SK-N-SH treated with all-trans-retinoic acid at 6 μM for 48 hours (cell line): ENCODE measurements around the gene CORO7.

ENCODE experiments used
- ATAC-seq: fragments of 200-7000 bp; cut with Tn5 transposase; 3 replicates; pipeline ENCODE4 v1.9.1; 2020; ENCODE audit warnings: mild to moderate bottlenecking, moderate library complexity
- ARNTL ChIP-seq: fragments of 450-650 bp; formaldehyde crosslinking; IDR thresholded peaks from 2 replicates; pipeline ENCODE4 v1.5.0; 2020; ENCODE audit warnings: low read depth, mild to moderate bottlenecking, moderate library complexity, borderline replicate concordance
- BACH2 ChIP-seq: fragments of 250-450 bp; sonication (Bioruptor Pico); IDR thresholded peaks from 2 replicates; pipeline ENCODE4 v1.9.0; 2021; ENCODE audit warnings: mild to moderate bottlenecking, borderline replicate concordance
- CREB5 ChIP-seq: fragments of 250-450 bp; sonication (Bioruptor Pico); IDR thresholded peaks from 2 replicates; pipeline ENCODE4 v1.5.1; 2020; ENCODE audit warnings: low read depth, mild to moderate bottlenecking, moderate library complexity
- CSDC2 ChIP-seq: fragments of 250-450 bp; sonication (Bioruptor Pico); IDR thresholded peaks from 2 replicates; pipeline ENCODE4 v1.5.0; 2020; ENCODE audit warnings: mild to moderate bottlenecking, moderate library complexity
- CSRNP3 ChIP-seq: fragments of 250-450 bp; sonication (Bioruptor Pico); IDR thresholded peaks from 2 replicates; pipeline ENCODE4 v1.5.1; 2021; ENCODE audit warnings: mild to moderate bottlenecking, moderate library complexity
- ESRRG ChIP-seq: fragments of 250-450 bp; sonication (Bioruptor Pico); IDR thresholded peaks from 2 replicates; pipeline ENCODE4 v1.6.1; 2021; ENCODE audit warnings: mild to moderate bottlenecking
- ISL1 ChIP-seq: fragments of 250-450 bp; sonication (Bioruptor Pico); IDR thresholded peaks from 2 replicates; pipeline ENCODE4 v2.1.2; 2022; ENCODE audit warnings: mild to moderate bottlenecking, moderate library complexity
- OSR1 ChIP-seq: fragments of 250-450 bp; sonication (Bioruptor Pico); IDR thresholded peaks from 2 replicates; pipeline ENCODE4 v1.8.0; 2022; ENCODE audit warnings: moderate library complexity, mild to moderate bottlenecking, inconsistent platforms
- PPARA ChIP-seq: fragments of 250-450 bp; sonication (Bioruptor Pico); IDR thresholded peaks from 2 replicates; pipeline ENCODE4 v1.5.0; 2020; ENCODE audit warnings: mild to moderate bottlenecking, borderline replicate concordance
- SNAI2 ChIP-seq: fragments of 250-450 bp; sonication (Bioruptor Pico); IDR thresholded peaks from 2 replicates; pipeline ENCODE4 v1.5.0; 2020; ENCODE audit warnings: mild to moderate bottlenecking, moderate library complexity
- TCF4 ChIP-seq: fragments of 250-450 bp; sonication (Bioruptor Pico); IDR thresholded peaks from 2 replicates; pipeline ENCODE4 v1.8.0; 2021; ENCODE audit warnings: mild to moderate bottlenecking, moderate library complexity, borderline replicate concordance
- TOX ChIP-seq: fragments of 250-450 bp; sonication (Bioruptor Pico); IDR thresholded peaks from 2 replicates; pipeline ENCODE4 v1.8.0; 2021; ENCODE audit warnings: mild to moderate bottlenecking, moderate library complexity, borderline replicate concordance
- ZC3H10 ChIP-seq: fragments of 250-450 bp; sonication (Bioruptor Pico); IDR thresholded peaks from 2 replicates; pipeline ENCODE4 v1.5.1; 2021; ENCODE audit warnings: mild to moderate bottlenecking, moderate library complexity
- ZFP3 ChIP-seq: fragments of 250-450 bp; sonication (Bioruptor Pico); IDR thresholded peaks from 2 replicates; pipeline ENCODE4 v1.5.0; 2020; ENCODE audit warnings: mild to moderate bottlenecking, moderate library complexity
- ZFP30 ChIP-seq: fragments of 450-650 bp; formaldehyde crosslinking; IDR thresholded peaks from 2 replicates; pipeline ENCODE4 v1.5.0; 2022; ENCODE audit warnings: mild to moderate bottlenecking, moderate library complexity
- ZNF565 ChIP-seq: fragments of 450-650 bp; formaldehyde crosslinking; conservative IDR thresholded peaks from 2 replicates; pipeline ENCODE4 v1.5.0; 2020; ENCODE audit warnings: low read depth, mild to moderate bottlenecking, moderate library complexity
- ZNF70 ChIP-seq: fragments of 450-650 bp; formaldehyde crosslinking; IDR thresholded peaks from 2 replicates; pipeline ENCODE4 v1.5.0; 2020; ENCODE audit warnings: mild to moderate bottlenecking, moderate library complexity
- ZNF8 ChIP-seq: fragments of 450-650 bp; formaldehyde crosslinking; IDR thresholded peaks from 2 replicates; pipeline ENCODE4 v1.5.0; 2020; ENCODE audit warnings: mild to moderate bottlenecking, moderate library complexity

CORO7 gene

GRCh38 chr16:4380119-4381063 lies 36.0 kb downstream of the CORO7 start:
- no peak for ATAC-seq
- TF ChIP-seq ZFP30 (CRISPR knock-in tag) (no peak), CREB5 (CRISPR knock-in tag) (no peak), ISL1 (no peak), ARNTL (CRISPR knock-in tag) (no peak), TOX (CRISPR knock-in tag) (no peak)

GRCh38 chr16:4378999-4379690 lies 37.3 kb downstream of the CORO7 start:
- TF ChIP-seq TCF4 (CRISPR knock-in tag) (no peak), BACH2 (CRISPR knock-in tag) (no peak), ZFP30 (CRISPR knock-in tag) (no peak), ZFP3 (CRISPR knock-in tag) (no peak), TOX (CRISPR knock-in tag) (no peak), SNAI2 (no peak), ZC3H10 (CRISPR knock-in tag) (no peak), PPARA (CRISPR knock-in tag) (no peak), ZNF8 (no peak), ARNTL (CRISPR knock-in tag) (no peak), ZNF565 (CRISPR knock-in tag) (no peak), ISL1 (no peak), OSR1 (no peak)
- ATAC-seq, result no peak

GRCh38 chr16:4378161-4378666 lies 38.2 kb downstream of the CORO7 start:
- no peak for ATAC-seq
- TF ChIP-seq ZNF70 (CRISPR knock-in tag), result no peak

GRCh38 chr16:4377573-4378154 lies 38.7 kb downstream of the CORO7 start:
- no peak for ATAC-seq
- TF ChIP-seq ZNF565 (CRISPR knock-in tag), result no peak
- TF ChIP-seq CREB5 (CRISPR knock-in tag), result no peak
- TF ChIP-seq TCF4 (CRISPR knock-in tag), result no peak
- no peak for TF ChIP-seq ZFP30 (CRISPR knock-in tag)

- TF ChIP-seq ZC3H10 (CRISPR knock-in tag) (no peak), CSDC2 (no peak), CSRNP3 (CRISPR knock-in tag) (no peak), TOX (CRISPR knock-in tag) (no peak), BACH2 (CRISPR knock-in tag) (no peak), ESRRG (no peak), OSR1 (no peak), ZNF8 (no peak)
- ATAC-seq, result no peak
Observed at GRCh38 chr16:4376893-4377572, 39.4 kb downstream of the CORO7 start.
